ENCODE results near the gene PSTPIP2. TPM values are rescaled to one million over a fixed set of nuclear protein-coding genes. Genes with fewer than 3 reads are reported as not detected.

PSTPIP2 gene
- total and polyA plus RNA-seq, 2 of the 4 experiments (the other 2 are of a cell fraction): 10.4 to 12.4 TPM

GRCh38 chr18:46008531-46008930 is 63.5 kb downstream of the PSTPIP2 start:
- CTCF ChIA-PET: no interaction called here

More at GRCh38 chr18:46008531-46008930, 63.5 kb downstream of the PSTPIP2 start:
- dilution Hi-C loops (cut with HindIII; ENCODE audit: low sequenced_read_pairs, unreplicated experiment): no loop called here
- Histone ChIP-seq H3K27ac (ENCODE audit: insufficient read depth, low read length) (no peak overlapping the region), H2BK15ac (ENCODE audit: low read depth, low read length) (no peak overlapping the region), H4K91ac (ENCODE audit: insufficient read depth, low read depth, low read length) (no peak overlapping the region), H3K18ac (ENCODE audit: low read depth, low read length) (no peak overlapping the region), H2BK5ac (ENCODE audit: low read depth, low read length, poor library complexity, severe bottlenecking) (no peak overlapping the region), H3K27me3 (ENCODE audit: control insufficient read depth, insufficient read depth, low read length) (no peaks in the 10 kb centered on the region), H4K5ac (ENCODE audit: low read depth, low read length) (no peak overlapping the region), H3K4me1 (ENCODE audit: control insufficient read depth, insufficient read depth, low read length) (no peaks in the 10 kb centered on the region), H2AFZ (replicated peaks; ENCODE audit: low read length, poor library complexity) (no peak overlapping the region), H3K14ac (replicated peaks; ENCODE audit: low read depth, low read length) (no peak overlapping the region), H3K4me2 (ENCODE audit: low read depth, low read length) (no peak overlapping the region), H3K36me3 (ENCODE audit: control insufficient read depth, insufficient read depth, low read length) (peaks cover 22% of the 10 kb centered on the region), H3K23ac (ENCODE audit: low read depth, low read length) (no peak overlapping the region), H2BK120ac (ENCODE audit: low read depth, low read length) (no peak overlapping the region), H3K9ac (ENCODE audit: low read depth, low read length) (no peak overlapping the region), H2AK9ac (replicated peaks; ENCODE audit: low read depth, low read length, poor library complexity) (no peak overlapping the region), H3K9me3 (ENCODE audit: control insufficient read depth, insufficient read depth, low read length) (no peaks in the 10 kb centered on the region), H2BK20ac (ENCODE audit: low read depth, low read length) (no peak overlapping the region), H4K20me1 (ENCODE audit: insufficient read depth, low read length) (no peaks in the 10 kb centered on the region), H3K9me1 (ENCODE audit: insufficient read depth, low read length) (peaks cover 8% of the 10 kb centered on the region; the same call in 1 of the 2 replicates), H3K79me1 (ENCODE audit: low read depth in 1 of 2, low read length in 2 of 2) (no peaks in the 10 kb centered on the region), H2AK5ac (ENCODE audit: low read depth, low read length) (no peak overlapping the region), H3K4me3 (ENCODE audit: insufficient read depth, low read depth, low read length) (no peak overlapping the region), H3K56ac (ENCODE audit: extremely low read depth, insufficient read depth, low read length) (no peak overlapping the region), H3K4ac (ENCODE audit: low read depth, low read length) (no peak overlapping the region), H4K8ac (ENCODE audit: low read depth in 2 of 2, low read length in 2 of 2) (no peak overlapping the region)
- DNase-seq (no peak), ATAC-seq (ENCODE audit: low read depth) (no peak)
- no TSS peak for BruUV-seq (replicated peaks)
- in situ Hi-C loops (cut with MboI; ENCODE audit: low sequenced_read_pairs): no loop called here
- POLR2A ChIA-PET (ENCODE audit: unreplicated experiment): no interaction called here
- no peak for TF ChIP-seq ELK1 (IDR thresholded peaks at IDR 0.05; ENCODE audit: borderline replicate concordance, low read depth, low read length)
- TF ChIP-seq USF2 (IDR thresholded peaks at IDR 0.05; ENCODE audit: low read depth, low read length): no peak
- no peak for TF ChIP-seq CTCF (conservative IDR thresholded peaks at IDR 0.05; ENCODE audit: low read depth, low read length)
- no peak for TF ChIP-seq POLR2A (IDR thresholded peaks at IDR 0.05; ENCODE audit: low read depth, low read length)
- no peak for TF ChIP-seq MAZ (IDR thresholded peaks at IDR 0.05; ENCODE audit: borderline replicate concordance, low read depth, low read length)
- TF ChIP-seq NFE2L2 (IDR thresholded peaks at IDR 0.05; ENCODE audit: low read depth, low read length): no peak
- TF ChIP-seq RFX5 (IDR thresholded peaks at IDR 0.05; ENCODE audit: low read depth, low read length): no peak
- TF ChIP-seq CHD1 (IDR thresholded peaks at IDR 0.05; ENCODE audit: low read depth, low read length): no peak
- TF ChIP-seq CEBPB (IDR thresholded peaks at IDR 0.05; ENCODE audit: low read depth, low read length): no peak
- no peak for TF ChIP-seq MAFK (IDR thresholded peaks at IDR 0.05; ENCODE audit: low read depth, low read length)
- no peak for TF ChIP-seq SMC3 (IDR thresholded peaks at IDR 0.05; ENCODE audit: low read depth, low read length)
- no peak for TF ChIP-seq BHLHE40 (IDR thresholded peaks at IDR 0.05; ENCODE audit: low read depth, low read length)
- 100% methylated on average over 2 of the region's 8 CpGs; no CpG with 5 or more reads in 1 of the 2 experiments for WGBS, 2 experiments (ENCODE audit: extremely low coverage in 2 of 2, insufficient read length in 1 of 2)
- intact Hi-C loops (cut with micrococcal nuclease): loop anchor here (5.0 kb wide), 1 partner anchor 39 kb away; no protein-coding TSS in a partner anchor

All from IMR-90 (cell line).